GM23248 (cell line): ENCODE results near the gene JAM2. TPM values are rescaled to one million over a fixed set of nuclear protein-coding genes. Genes with fewer than 3 reads are reported as not detected.

Experiments
- DNase-seq: peaks from one replicate; pipeline ENCODE4 v3.0.0-alpha.2; 2015
- H2AFZ ChIP-seq: fragments of 200-600 bp; sonication (generic); 2 replicates; pipeline ENCODE4 v1.6.1; 2016; ENCODE audit warnings: antibody characterized with exemption
- H3F3A ChIP-seq: fragments of 200-600 bp; sonication (generic); 2 replicates; pipeline ENCODE4 v1.6.1; 2016; ENCODE audit warnings: mild to moderate bottlenecking, antibody characterized with exemption, mixed run types; ENCODE audit not compliant: insufficient read depth
- H3K27ac ChIP-seq: fragments of 200-600 bp; sonication (generic); 2 replicates; pipeline ENCODE4 v1.5.1; 2016; ENCODE audit warnings: mild to moderate bottlenecking
- H3K27me3 ChIP-seq: fragments of 200-600 bp; sonication (generic); replicated peaks from 2 replicates; pipeline ENCODE4 v1.6.1; 2016; ENCODE audit warnings: mild to moderate bottlenecking; ENCODE audit not compliant: insufficient read depth
- H3K36me3 ChIP-seq: fragments of 200-600 bp; sonication (generic); 2 replicates; pipeline ENCODE4 v1.6.1; 2016; ENCODE audit warnings: low read depth, mild to moderate bottlenecking
- H3K4me1 ChIP-seq: fragments of 200-600 bp; sonication (generic); 2 replicates; pipeline ENCODE4 v1.6.1; 2016; ENCODE audit warnings: mild to moderate bottlenecking; ENCODE audit not compliant: insufficient read depth
- H3K4me2 ChIP-seq: fragments of 200-600 bp; sonication (generic); one replicate; pipeline ENCODE4 v1.6.1; 2016; ENCODE audit warnings: mild to moderate bottlenecking; ENCODE audit not compliant: unreplicated experiment
- H3K4me3 ChIP-seq: fragments of 200-600 bp; sonication (generic); 2 replicates; pipeline ENCODE4 v1.5.1; 2016; ENCODE audit warnings: mild to moderate bottlenecking
- H3K79me2 ChIP-seq: fragments of 200-600 bp; sonication (generic); 2 replicates; pipeline ENCODE4 v1.6.1; 2016; ENCODE audit warnings: mild to moderate bottlenecking; ENCODE audit not compliant: insufficient read depth
- H3K9ac ChIP-seq: fragments of 200-600 bp; sonication (generic); 2 replicates; pipeline ENCODE4 v1.6.1; 2016; ENCODE audit warnings: mild to moderate bottlenecking
- H3K9me2 ChIP-seq: fragments of 200-600 bp; sonication (generic); 2 replicates; pipeline ENCODE4 v1.6.1; 2016; ENCODE audit warnings: mixed run types, mild to moderate bottlenecking, moderate library complexity; ENCODE audit not compliant: insufficient read depth
- H3K9me3 ChIP-seq: fragments of 200-600 bp; sonication (generic); one replicate; pipeline ENCODE4 v1.6.1; 2017; ENCODE audit warnings: low read depth
- H4K20me1 ChIP-seq: fragments of 200-600 bp; sonication (generic); 2 replicates; pipeline ENCODE4 v1.6.0; 2016; ENCODE audit not compliant: insufficient read depth
- EZH2 ChIP-seq: fragments of 200-600 bp; sonication (generic); IDR thresholded peaks from 2 replicates; pipeline ENCODE4 v1.6.1; 2018; ENCODE audit warnings: antibody characterized with exemption, mild to moderate bottlenecking; ENCODE audit not compliant: insufficient read depth, poor library complexity, severe bottlenecking
- EZH2phosphoT487 ChIP-seq: fragments of 200-600 bp; sonication (generic); IDR thresholded peaks from 2 replicates; pipeline ENCODE4 v1.6.1; 2018; ENCODE audit warnings: antibody characterized with exemption, moderate library complexity, mild to moderate bottlenecking, low read depth; ENCODE audit not compliant: insufficient read depth
- WGBS, 2 experiments: methylation state at CpG; one replicate each; pipeline ENCODE4 v1.1.6; 2015 to 2017; ENCODE audit warnings: low lambda C conversion rate in 2 of 2, low coverage in 1 of 2; ENCODE audit errors: missing lambda C conversion rate in 2 of 2; 5-methylcytosine and 5-hydroxymethylcytosine counted together
- in situ Hi-C: fragments of 300-500 bp; cut with MboI; formaldehyde crosslinking; loops from 2 replicates; pipeline ENCODE4 v1.15.0; 2020
- polyA plus RNA-seq: library from polyadenylated mRNA; unstranded; fragments of >200 nt; fragmentation: Nextera tagmentation; extraction: Ambion mirVana; gene quantifications from 2 replicates; pipeline ENCODE4 v1.2.1, GENCODE V29; 2016
- total RNA-seq: library from RNA; depleted of rRNA; stranded (reverse); fragments of >200 nt; shearing (Covaris generic); gene quantifications from 2 replicates; pipeline ENCODE4 v1.2.3, GENCODE V29; 2014

Gene JAM2
- total and polyA plus RNA-seq, 2 experiments from 2014 or later: 1.9 TPM

DNA sequence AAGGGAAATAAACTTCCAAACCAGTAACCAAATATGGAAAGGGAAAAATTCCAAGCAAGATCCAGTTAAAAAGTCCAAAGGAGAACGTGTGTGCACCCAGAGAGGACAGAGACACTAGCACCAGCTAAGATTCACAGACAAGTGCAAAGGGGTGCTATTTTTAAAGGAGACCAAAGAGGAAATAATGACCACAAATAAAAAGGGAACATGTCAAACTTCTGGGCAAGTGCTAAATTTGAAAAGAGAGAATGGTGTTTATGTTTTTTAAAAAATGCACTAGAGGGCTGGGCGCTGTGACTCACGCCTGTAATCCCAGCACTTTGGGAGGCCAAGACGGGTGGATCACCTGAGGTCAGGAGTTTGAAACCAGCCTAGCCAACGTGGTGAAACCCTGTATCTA lies 8.6 kb downstream of the JAM2 start:
- Histone ChIP-seq H3K27me3 (no peaks in the 10 kb centered on the region), H4K20me1 (no peaks in the 10 kb centered on the region), H3K4me3 (no peak overlapping the region), H3K9me2 (no peaks in the 10 kb centered on the region), H3K4me1 (no peaks in the 10 kb centered on the region), H3K9ac (no peak overlapping the region), H2AFZ (no peak overlapping the region), H3K9me3 (no peaks in the 10 kb centered on the region), H3K79me2 (no peaks in the 10 kb centered on the region), H3F3A (no peaks in the 10 kb centered on the region), H3K27ac (no peak overlapping the region), H3K4me2 (no peak overlapping the region), H3K36me3 (no peaks in the 10 kb centered on the region)
- no peak for DNase-seq
- WGBS, 2 experiments: 70 to 76% methylated on average over 5 of the region's 5 CpGs
- TF ChIP-seq EZH2phosphoT487 (no peak), EZH2 (no peak)
- in situ Hi-C loops: no loop called here

DNA sequence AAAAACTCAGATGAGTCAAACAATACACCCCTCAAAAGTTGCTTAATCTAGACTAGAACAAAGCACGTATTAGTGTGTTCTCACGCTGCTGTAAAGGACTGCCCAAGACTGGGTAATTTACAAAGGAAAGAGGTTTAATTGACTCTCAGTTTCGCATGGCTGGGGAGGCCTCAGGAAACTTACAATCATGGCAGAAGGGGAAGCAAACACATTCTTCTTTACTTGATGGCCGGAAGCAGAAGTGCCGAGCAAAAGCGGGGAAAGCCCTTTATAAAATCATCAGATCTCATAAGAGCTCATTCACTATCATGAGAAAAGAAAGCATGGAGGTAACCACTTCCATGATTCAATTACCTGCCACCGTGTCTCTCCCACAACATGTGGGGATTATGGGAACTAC lies 10.1 kb downstream of the JAM2 start:
- H3K27me3 ChIP-seq: no peaks in the 10 kb centered on the region
- no peaks in the 10 kb centered on the region for H3K4me1 ChIP-seq
- DNase-seq: no peak
- no peaks in the 10 kb centered on the region for H3K9me3 ChIP-seq
- no peak overlapping the region for H3K4me2 ChIP-seq
- 89 to 92% methylated on average over 7 of the region's 7 CpGs for WGBS, 2 experiments
- no peak overlapping the region for H2AFZ ChIP-seq
- no peaks in the 10 kb centered on the region for H3K79me2 ChIP-seq
- H3K4me3 ChIP-seq: no peak overlapping the region
- no peak overlapping the region for H3K9ac ChIP-seq
- no peaks in the 10 kb centered on the region for H3K9me2 ChIP-seq
- no peak overlapping the region for H3K27ac ChIP-seq
- TF ChIP-seq EZH2phosphoT487 (no peak), EZH2 (no peak)
- in situ Hi-C loops: no loop called here
- no peaks in the 10 kb centered on the region for H3K36me3 ChIP-seq
- no peaks in the 10 kb centered on the region for H3F3A ChIP-seq
- H4K20me1 ChIP-seq: no peaks in the 10 kb centered on the region

DNA sequence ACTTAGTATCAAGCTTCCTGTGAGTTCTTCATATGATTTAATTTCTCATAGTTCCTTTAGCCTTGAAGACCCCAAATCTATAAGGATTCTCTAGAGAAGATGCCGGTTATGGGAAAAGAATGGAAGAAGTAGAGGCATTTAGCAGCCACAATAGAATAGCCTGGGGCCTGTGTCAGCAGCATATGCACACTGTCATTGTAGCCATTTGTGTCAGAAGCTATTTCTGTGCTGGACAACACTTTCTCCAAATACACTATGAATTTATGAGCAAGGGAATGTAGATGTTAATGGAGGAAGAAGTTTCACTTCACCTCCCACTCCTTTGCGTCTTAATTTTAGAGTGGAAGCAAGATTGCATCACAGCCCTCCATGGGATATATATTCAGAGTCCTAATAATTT lies 17.4 kb downstream of the JAM2 start:
- no peak overlapping the region for H3K9ac ChIP-seq
- H4K20me1 ChIP-seq: no peaks in the 10 kb centered on the region
- no peak overlapping the region for H3K4me3 ChIP-seq
- H3K36me3 ChIP-seq: no peaks in the 10 kb centered on the region
- in situ Hi-C loops: no loop called here
- H3K27me3 ChIP-seq: no peaks in the 10 kb centered on the region
- no peak overlapping the region for H2AFZ ChIP-seq
- no peaks in the 10 kb centered on the region for H3K9me3 ChIP-seq
- H3K4me1 ChIP-seq: no peaks in the 10 kb centered on the region
- H3K4me2 ChIP-seq: no peak overlapping the region
- no peaks in the 10 kb centered on the region for H3F3A ChIP-seq
- TF ChIP-seq EZH2: no peak
- H3K79me2 ChIP-seq: no peaks in the 10 kb centered on the region
- 80 to 87% methylated on average over 2 of the region's 2 CpGs for WGBS, 2 experiments
- H3K27ac ChIP-seq: no peak overlapping the region
- no peaks in the 10 kb centered on the region for H3K9me2 ChIP-seq
- DNase-seq: no peak

DNA sequence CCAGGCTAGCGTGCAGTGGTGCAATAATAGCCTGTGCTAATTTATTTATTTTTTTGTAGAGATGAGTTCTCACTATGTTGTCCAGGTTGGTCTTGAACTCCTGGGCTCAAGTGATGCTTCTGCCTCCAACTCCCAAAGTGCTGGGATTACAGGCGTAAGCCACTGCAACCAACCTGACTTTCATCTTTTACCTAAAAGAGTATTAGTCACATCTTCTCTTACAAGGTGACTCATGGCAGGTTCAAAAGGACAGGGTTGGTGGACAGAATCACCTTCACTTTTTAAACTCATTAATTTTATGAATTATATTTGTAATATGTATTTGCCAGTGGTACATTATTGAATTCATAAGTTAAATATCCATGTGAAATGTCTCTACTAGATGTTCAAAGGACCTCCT lies 18.1 kb downstream of the JAM2 start:
- H3K9me3 ChIP-seq: no peaks in the 10 kb centered on the region
- no peaks in the 10 kb centered on the region for H3K9me2 ChIP-seq
- DNase-seq: no peak
- no peaks in the 10 kb centered on the region for H3F3A ChIP-seq
- H3K4me3 ChIP-seq: no peak overlapping the region
- 88 to 93% methylated on average over 2 of the region's 2 CpGs for whole genome bisulfite sequencing, 2 experiments
- in situ Hi-C loops: no loop called here
- no peak overlapping the region for H3K9ac ChIP-seq
- no peaks in the 10 kb centered on the region for H3K79me2 ChIP-seq
- H3K4me2 ChIP-seq: no peak overlapping the region
- H4K20me1 ChIP-seq: no peaks in the 10 kb centered on the region
- no peak overlapping the region for H2AFZ ChIP-seq
- TF ChIP-seq EZH2phosphoT487 (no peak), EZH2 (no peak)
- no peaks in the 10 kb centered on the region for H3K4me1 ChIP-seq
- H3K36me3 ChIP-seq: no peaks in the 10 kb centered on the region
- H3K27me3 ChIP-seq: no peaks in the 10 kb centered on the region
- no peak overlapping the region for H3K27ac ChIP-seq

DNA sequence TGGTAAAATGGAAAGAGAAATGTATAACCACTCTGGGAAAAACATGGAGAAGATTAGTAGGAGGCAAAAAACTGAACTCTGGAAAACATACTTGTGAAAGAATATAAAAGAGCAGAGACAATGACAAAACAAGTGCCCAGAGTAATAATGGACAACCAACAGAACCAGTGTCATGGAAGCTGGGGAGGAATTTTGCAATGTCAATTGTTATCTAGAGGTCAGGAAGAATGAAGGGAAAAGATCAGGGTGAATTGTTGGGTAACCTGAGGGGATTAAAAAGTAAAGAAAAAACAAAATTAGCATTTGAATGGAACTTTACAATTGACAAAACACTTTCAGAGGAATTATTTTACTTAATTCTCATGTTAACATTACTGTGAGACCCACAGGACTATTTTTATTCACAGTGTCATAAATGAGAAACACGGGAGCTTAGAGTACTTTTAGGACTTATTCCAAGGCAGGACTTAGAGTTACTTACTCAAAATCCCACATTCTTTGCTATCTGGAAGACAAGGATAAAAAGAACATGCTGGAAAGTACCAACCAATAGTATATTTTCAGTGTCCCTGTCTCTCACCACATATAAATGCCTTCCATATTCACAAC lies 19.5 kb downstream of the JAM2 start:
- Histone ChIP-seq H3K36me3 (no peaks in the 10 kb centered on the region), H3K27ac (no peak overlapping the region), H3K9me2 (no peaks in the 10 kb centered on the region), H3K9ac (no peak overlapping the region), H3K79me2 (no peaks in the 10 kb centered on the region), H3K27me3 (no peaks in the 10 kb centered on the region), H3K9me3 (no peaks in the 10 kb centered on the region), H2AFZ (no peak overlapping the region), H4K20me1 (no peaks in the 10 kb centered on the region), H3F3A (no peaks in the 10 kb centered on the region), H3K4me3 (no peak overlapping the region), H3K4me2 (no peak overlapping the region), H3K4me1 (no peaks in the 10 kb centered on the region)
- 3 to 13% methylated on average over 1 of the region's 1 CpG for WGBS, 2 experiments
- in situ Hi-C loops: no loop called here
- no peak for DNase-seq
- TF ChIP-seq EZH2phosphoT487 (no peak), EZH2 (no peak)
